GM19467 (cell line): ENCODE measurements around the gene PHLDA2.

ENCODE experiments used
- ATAC-seq: cut with Tn5 transposase; IDR thresholded peaks from one replicate; pipeline ENCODE4 v1.9.1; 2021; ENCODE audit warnings: mild to moderate bottlenecking, moderate library complexity; ENCODE audit not compliant: unreplicated experiment

Gene PHLDA2

DNA sequence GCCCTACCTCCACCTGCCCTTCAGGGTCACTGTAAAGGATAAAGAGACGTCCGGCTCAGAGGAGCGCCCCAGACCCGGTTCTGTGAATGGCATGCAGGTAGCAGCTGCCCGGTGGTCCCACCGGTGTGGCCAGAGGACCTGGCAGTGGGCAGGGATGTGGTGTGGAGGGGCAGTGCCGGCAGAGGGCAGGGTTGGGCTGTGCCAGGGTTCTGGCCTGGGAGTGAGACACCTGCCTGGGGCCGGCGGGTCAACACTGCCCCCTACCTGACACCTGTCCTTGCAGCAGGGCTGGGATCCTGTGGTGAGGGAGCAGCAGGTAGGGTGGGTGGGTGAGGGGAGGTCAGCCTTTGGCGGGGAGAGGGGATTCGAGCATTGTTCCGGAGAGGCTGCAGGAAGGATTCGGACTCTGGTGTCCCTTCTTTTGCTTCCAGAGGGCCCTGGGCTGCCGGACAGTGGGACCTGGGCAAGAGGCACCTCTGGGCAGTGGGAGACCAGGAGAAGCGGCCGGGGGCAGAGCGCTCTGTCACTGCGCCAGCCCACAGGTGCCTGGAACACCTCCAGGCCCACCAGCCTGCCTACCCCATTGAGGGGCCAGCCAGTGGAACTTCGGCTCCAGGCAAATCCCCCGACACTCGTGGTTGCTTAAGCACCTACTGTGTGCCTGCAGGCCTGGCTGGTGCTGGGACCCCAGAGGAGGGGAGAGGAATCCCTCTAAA is 1.6 kb upstream of the PHLDA2 start:
- ATAC-seq: no peak

GRCh38 chr11:2929950-2930703 is 907 bp upstream of the PHLDA2 start:
- no peak for ATAC-seq

GRCh38 chr11:2929531-2929949 is 320 bp upstream of the PHLDA2 start:
- ATAC-seq: no peak

DNA sequence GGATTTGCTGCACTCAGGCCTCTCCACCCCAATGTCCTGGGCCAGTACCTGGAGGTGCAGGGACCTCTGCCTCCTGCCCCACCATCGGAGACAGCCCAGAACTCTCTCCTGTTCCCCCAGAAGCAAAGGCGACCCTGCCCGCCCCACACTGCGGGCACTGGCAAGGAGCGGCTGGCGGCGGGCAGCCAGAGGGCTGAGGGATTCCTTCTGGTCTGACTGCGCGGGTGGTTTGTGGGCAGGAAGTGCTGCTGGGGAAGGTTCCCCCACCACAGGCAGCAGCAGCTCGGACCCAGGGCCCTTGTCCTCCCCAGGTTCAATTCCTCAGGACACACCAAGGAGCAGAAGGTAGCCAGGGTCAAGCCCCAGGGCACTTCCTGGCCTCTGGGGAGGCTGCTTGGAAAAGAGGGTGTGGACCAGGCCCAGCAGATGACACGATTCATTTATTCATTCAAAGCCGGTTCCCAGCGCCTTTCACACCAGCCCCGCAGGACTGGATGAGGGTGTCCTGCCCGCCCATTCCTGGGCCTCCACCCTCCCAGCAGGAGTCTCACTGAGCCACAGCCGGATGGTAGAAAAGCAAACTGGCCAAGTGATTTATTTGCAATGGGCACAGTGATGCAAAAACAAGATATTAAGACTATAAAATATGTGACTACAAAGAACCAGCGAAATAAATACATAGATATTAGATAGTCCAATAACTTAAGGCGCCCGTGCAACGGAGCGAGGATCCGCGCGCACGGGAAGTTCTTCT is 1.2 kb downstream of the PHLDA2 start:
- ATAC-seq: no peak

GRCh38 chr11:2927121-2927800 is 2.0 kb downstream of the PHLDA2 start:
- no peak for ATAC-seq

- ATAC-seq: no peak
These were observed 2.6 kb downstream of the PHLDA2 start for GRCh38 chr11:2926611-2927051.

- ATAC-seq: no peak
These were observed 4.2 kb downstream of the PHLDA2 start for GRCh38 chr11:2924821-2925675.

DNA sequence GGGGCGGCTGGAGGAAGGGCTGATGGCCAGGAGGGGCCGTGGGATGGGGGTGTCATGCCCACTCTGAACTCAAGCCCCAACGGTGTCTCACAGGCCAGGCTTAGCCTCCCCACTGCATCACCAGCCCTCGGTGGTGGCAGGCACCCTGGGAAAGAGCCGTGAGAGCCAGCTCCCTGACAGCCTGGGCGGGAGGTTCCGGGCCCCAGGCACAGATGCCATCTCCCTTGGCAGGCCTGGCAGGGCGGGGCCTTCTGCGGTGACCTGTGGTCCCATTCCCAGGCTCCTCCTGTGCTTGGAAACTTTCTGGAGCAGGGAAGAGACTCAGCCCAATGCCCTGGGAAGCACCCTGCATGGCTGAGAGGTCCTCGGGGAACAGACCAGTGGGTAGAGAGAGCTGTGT is 4.8 kb downstream of the PHLDA2 start:
- no peak for ATAC-seq

DNA sequence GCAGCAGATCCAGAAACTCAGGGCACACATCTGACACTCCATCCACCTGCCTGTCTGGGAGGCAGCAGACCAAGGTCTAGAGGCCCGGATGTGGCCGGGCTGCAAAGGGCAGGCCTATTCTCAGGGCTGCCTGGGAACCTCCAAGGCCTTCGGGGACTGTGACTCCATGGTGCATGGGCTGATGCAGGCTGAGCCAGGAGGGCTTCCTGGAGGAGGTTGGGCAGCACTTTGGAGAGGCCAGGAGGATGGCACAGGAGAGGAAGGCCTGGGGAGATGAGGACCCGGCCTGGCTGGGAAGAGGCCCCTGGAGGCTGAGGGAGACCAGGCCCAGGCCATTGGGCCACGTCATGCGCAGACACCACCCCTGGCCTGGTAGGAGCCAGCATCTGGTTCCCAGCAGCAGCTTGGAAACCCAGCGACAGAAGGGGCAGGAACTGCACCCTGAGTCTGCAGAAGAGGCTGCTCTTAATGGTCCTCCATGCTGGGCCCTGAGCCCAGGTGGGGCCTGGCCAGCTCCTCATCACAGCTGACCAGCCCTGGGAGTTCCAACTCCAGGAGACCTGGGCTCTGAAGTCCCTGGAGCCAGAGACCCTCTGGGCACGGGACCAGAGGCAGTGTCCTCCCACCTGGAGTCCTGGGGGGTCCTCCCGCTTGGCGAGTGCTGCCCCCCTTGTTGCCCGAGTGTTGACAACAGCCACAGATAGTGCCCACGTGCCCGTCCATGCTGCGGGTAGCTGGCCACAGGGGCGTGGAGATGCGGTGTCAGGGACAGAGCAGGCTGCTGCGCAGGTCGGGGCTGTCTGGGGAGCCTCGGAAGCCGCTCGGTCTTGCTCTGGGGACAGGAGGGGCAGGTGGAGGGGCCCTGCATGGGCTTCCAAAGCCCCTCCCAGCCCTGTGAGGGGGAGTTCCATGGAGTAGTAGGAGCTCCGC is 5.5 kb downstream of the PHLDA2 start:
- ATAC-seq: no peak

GRCh38 chr11:2922655-2923054 is 6.6 kb downstream of the PHLDA2 start:
- ATAC-seq: no peak

- no peak for ATAC-seq
These were observed 7.3 kb downstream of the PHLDA2 start for GRCh38 chr11:2921742-2922493.

DNA sequence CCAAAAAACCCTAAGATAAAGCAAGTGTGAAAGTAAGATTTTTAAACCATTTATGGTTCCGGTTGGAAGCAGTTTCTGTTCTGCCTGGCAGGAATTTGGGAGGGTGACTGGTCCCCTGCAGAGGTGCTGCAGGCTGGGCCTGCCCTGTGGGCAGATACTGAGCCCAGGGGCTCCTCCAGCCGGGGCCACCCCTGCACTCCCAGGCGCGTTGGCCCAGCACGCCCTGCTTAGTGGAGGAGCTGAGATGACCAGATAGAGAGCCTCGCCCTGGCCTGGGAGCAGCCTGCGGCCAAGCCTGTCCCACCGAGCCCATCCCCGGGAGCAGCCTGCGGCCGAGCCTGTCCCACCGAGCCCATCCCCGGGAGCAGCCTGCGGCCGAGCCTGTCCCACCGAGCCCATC is 8.0 kb downstream of the PHLDA2 start:
- ATAC-seq: no peak

- no peak for ATAC-seq
These were observed 8.9 kb downstream of the PHLDA2 start for GRCh38 chr11:2920343-2920742.

DNA sequence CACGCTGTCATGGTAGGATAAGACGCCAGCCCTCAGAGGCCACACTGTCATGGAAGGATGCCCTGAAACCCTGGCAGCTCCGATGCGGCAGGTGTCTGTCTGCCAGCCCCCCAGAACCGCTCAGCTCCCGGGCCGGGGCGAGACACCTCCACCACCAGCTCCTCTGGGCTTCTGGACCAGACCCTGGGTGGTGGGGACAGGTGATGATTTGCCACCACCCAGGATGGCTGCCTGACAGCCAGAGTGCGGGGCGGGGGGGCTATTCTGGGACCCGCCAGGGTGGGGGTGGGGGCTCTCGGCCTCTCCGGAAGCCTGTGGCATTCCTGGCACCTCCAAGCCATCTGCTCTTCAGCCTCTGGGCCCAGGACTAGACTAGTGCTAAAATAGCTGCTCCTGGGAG is 9.4 kb downstream of the PHLDA2 start:
- no peak for ATAC-seq

DNA sequence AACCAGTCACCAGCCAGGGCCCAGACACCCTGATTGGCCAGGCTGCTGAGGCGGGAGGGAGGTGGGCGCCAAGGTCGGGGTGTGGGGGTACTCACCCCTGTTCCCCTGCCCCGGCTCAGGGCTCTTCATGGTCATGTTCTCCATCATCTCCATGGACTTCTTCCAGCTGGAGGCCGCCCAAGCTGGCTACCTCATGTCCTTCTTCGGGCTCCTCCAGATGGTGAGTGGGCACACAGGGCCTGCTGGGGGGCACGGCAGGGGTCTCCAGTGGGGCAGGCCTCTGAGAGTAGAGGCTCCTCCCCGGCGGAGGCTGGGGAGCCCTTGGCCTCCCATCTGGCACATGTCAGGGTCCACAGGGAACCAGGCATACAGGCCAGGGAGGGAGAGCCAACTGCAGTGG is 10.0 kb downstream of the PHLDA2 start:
- no peak for ATAC-seq

GRCh38 chr11:2917842-2918490 is 11.3 kb downstream of the PHLDA2 start:
- ATAC-seq: no peak

- ATAC-seq: no peak
These were observed 12.2 kb downstream of the PHLDA2 start for GRCh38 chr11:2916892-2917645.
